ENCODE results near the gene METTL4. TPM values are rescaled to one million over a fixed set of nuclear protein-coding genes. Genes with fewer than 3 reads are reported as not detected.
A peak's percentile ranks its signal among the peaks of the same experiment; 100 is the strongest.

METTL4 gene
- total RNA-seq, 1 donor from 2014 or later, result 8.2 TPM

DNA sequence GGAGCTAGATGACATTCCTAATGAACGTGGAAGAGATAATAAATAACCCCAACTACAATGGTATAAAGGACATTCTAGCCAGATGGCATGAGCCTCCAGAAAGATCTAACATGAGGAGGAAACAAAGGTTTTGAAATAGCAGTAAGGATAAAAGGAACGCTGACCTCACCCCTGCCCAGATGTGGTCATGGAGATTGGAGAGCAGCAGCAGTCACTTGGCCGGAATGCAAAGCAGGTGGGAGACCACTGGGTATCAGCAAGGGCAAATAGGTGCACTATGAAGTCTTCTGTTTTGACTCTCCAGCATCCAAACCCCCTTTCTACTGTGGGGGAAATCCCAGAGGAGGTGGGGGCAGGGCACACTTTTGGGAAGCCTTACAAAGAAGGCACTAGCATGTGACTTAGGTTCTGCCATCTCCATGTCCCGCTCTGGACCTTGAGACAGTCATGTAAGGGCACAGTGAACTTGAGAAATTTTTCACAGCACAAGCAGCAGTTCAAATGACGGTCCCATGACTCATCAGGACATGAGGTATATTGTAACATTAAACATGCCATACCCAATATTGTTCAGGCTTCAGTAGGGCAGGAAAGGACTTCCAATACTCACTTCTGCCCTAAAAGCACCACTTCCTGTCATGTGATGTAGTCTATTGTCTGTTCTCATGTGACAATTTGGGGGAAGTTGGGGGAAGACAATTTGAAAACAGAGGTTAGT is 55.2 kb downstream of the METTL4 start:
- ATAC-seq, result peak; percentile 91

DNA sequence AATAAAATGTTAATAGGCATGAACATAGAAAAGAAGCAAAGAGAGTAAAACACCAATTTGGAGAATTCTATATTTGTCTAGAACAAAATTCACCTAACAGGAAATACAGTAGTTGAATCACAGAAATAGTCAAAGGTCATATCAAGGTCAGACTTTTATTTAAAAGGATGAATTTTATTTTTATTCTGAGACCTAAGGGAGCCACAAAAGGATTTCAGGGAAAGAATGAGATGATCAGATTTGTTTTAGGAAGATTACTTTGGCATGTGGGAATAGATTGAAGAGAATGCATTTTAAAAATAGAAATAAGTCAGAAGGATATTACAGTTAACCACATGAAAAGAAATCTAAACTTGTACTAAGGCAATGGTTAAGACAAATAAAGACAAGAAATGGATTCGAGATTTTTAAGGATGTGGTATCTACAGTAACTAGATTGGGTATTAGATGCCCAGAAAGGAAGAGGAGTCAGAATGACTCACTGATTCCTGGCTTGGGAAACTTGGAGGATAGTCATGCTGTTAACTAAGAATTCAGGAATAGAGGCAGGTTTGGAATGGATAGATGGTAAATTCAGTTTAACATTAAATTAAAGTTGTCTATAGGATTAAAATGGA is 56.0 kb downstream of the METTL4 start:
- no peak for ATAC-seq

DNA sequence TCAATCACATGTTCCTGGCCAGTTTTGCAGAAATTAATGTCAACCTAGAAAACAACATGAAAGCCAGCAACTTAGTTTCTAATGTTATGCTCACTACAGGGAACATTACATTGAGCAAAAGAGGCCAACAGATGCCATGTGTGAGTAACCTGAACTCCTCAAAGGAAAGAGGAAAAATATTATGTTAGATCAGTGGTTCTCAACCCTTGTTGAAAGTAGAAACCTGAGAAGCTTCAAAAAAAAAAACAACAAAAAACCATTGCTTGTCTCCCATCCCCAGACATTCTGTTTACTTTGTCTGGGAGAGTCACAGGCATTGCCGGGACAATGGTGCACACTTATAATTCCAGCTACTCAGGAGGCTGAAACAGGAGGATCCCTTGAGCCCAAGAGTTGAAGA is 57.7 kb downstream of the METTL4 start:
- no peak for ATAC-seq

DNA sequence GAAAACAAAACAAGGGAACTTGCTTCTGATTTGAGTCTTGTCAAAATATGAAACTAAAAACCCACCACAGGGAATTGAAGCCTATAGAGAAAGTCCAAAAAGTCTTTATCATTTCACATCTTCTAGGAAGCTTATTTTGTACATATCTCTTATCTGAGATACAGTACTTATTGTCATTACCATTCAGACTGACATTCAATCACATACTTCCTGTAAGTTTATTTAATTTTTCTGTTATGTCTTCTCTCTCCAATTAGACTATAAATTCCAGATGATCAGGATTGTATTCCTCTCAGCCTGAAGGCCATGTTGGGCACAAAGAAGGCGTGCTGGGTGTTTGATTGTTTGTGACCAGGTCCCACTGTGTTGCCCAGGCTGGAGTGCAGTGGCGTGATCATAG is 59.2 kb downstream of the METTL4 start:
- no peak for ATAC-seq

DNA sequence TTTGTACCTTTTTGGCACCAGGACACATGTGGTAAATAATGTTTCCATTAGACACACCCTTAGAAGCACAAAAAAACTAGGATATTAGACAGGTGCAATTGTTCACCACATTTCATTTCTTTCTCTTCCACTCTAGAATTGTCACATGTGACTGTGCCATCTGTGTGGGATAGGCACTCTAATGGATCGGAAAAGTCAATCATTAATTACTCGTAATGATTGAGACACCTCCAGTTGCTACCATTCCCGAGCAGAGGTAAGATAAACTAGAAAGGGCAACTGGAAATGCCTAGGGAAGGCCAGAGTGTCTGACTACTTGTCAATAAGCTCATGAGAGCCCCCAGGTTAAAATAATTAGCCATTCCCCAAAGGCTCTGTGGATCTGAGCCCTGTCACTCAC is 59.9 kb downstream of the METTL4 start:
- no peak for ATAC-seq

DNA sequence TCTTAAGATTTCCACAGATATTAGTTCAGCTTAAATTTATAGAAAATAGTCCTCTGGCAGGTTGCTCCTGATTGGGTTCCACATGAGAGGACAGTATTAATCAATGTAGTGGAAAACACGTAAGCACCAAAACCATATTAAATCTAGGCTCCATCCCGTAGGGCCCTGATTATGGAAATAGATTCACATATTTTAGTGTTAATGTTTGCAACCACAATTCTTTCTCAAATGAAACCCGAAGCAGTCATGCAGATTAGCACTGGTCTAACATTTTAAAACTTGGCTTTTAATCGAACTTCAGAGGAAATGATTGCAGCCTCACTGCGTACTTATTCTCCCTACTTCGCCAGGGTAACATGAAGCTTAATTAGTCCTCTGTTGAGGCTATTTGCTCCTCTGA is 60.9 kb downstream of the METTL4 start:
- no peak for ATAC-seq

DNA sequence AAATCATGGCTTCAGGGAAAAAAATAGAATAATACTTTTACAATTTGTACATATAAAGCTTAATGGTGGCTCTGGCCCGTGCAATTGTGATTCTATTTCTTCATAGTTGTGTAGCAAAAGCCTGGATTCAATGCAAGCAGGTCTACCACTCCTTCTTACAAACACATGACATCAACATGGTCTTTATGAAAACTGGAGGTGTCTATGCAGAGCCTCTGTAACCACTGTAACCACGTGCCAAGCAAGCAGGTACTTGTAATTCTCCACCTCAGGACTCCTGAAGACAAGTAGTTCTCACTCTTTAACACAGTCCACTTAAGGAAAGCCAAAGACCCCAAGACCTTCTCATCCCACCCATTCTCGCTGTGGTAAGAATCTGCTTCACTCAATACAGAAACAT is 62.6 kb downstream of the METTL4 start:
- peak; percentile 64 for ATAC-seq

DNA sequence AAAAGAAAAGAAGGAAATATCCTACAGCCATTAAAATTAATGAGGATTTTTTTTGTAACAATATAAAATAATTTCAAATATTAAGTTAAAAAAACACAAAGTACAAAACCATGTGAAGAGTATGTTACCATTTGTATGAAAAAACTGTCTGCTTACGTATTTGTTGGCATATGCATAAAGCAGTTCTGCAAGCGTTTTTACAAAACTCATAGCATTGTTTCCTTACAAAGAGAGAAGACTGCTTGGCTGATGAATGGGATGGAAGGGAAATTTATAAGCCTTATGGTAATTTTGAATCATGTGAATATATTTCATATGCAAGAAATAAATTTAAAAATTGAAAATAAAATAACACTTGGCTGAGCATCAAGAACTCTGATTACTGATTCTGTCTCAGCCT is 63.1 kb downstream of the METTL4 start:
- ATAC-seq, result no peak

DNA sequence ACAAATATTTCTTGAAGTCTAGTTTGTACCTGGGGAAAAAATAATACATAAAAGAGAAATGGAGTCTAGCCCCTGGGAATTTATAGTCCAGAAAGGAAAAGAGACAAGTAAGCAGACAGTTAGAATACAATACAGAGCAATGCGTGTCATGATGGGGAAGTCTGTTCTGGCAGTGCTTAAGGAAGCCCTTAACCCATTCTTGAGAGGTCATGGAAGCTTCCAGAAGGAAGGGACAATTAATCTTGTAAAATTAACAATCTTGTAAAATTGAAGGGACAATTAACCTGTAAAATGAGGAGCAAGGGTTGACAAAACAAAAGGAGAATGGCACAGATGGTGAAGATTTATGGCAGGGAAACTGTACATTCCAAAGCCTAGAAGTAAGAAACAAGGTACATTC is 66.7 kb downstream of the METTL4 start:
- no peak for ATAC-seq

DNA sequence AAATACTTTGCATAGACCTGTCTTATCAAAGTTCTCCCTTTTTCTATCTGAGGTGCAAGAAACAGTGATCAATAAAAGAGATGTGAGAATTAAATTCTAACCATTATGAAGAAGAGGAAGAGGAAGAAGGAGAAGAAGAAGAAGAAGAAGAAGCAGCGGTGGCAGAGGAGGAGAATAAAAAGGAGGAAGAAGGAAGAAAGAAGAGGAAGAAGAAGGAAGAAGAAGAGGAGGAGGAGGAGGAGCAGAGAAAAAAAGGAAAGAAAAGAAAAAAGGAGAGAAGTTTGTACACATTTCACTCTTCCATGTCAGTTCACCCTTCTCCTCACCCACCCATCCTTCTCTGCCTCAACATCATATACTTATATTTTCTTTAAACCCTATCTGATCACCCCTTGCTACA is 68.4 kb downstream of the METTL4 start:
- ATAC-seq, result no peak

DNA sequence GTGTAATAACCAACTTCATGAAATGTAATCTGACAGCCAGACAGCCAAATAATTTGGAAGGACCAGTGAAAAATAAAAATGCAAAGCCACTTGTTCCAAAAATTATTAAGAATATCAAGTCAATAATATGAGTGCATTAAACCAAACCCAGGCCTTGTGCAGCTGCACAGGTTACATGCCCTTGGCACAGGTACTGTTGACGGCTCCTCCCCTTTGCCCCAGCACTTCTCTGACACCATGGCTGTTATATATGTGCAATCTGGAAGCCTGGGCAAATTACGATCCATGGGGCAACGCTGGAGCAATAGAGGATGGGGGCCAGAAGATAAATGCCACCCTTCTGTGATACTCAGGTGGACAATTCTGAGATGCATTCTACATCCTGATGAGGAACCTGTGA is 68.9 kb downstream of the METTL4 start:
- no peak for ATAC-seq

DNA sequence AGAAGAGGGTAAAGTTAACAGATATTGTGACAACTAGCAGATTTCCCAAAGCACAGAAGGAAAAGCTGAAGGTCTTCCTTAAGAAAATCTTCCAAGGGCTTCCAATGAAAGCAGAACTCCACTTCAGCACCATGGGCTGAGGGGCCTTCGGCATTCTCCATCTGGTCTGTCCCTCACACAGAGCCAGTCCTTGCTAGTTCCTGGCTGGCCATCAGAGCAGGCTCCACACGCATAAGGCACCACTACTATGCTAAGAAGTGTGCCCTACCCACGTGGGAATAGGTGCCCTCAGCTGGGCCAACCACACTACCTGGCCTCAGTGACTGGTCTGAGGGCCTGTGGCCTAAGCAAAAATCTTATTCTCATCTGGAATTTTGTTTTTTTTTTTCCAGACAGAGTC is 73.5 kb downstream of the METTL4 start:
- ATAC-seq, result no peak

DNA sequence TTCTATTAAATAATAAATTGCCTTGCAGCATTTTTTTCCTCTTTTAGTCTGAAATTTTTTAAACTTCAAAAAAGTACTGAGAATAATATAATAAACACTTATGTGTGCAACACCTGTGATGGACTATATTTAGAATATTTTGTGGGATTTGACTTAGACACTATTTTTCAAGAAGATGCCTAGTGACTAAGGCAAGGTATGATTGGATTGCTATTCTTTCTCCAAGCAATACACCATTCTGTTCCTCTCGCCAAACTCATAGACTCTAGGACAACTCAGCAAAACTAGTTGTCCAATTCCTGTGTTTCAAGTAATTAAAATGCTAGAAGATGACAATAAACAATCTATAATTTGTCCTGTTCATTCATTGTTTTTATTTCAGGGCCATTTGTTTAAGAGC is 75.9 kb downstream of the METTL4 start:
- no peak for ATAC-seq

DNA sequence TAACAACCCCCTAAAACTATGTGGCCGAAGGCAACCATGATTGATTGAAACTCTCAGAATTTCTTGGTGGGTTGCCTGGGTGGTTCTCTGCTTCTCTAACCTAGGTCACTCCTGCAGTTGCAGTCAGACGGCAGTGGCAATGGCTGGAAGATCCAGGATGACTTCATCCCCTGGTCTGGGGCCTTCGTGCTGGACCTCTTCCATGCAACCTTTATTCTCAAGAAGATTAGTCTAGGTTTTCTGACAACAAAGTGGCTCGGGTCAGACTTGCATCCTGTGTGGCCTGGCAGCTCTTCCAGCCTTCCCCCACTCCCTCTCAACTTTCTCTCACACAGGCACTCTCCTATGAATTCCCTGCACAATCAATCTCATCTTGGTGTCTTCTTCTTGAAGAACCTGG is 76.4 kb downstream of the METTL4 start:
- no peak for ATAC-seq

Other genes starting within 250 kb of the METTL4 start
- gene NDC80, start 52 bp upstream of the METTL4 start, total RNA-seq, result 9.7 TPM
- gene SMCHD1, start 84.2 kb upstream of the METTL4 start, total RNA-seq, result 20.9 TPM